ENCODE measurements around the gene ITFG1.
"Not testable (repeated sequence)": the region's sequence is repeated elsewhere in the genome, so short reads cannot be mapped to it uniquely, and the experiment has no call there.

ITFG1 gene

GRCh38 chr16:47473792-47474191 lies 12.9 kb upstream of the ITFG1 start:
- no peak for DNase-seq (ENCODE audit: low spot score)

- DNase-seq (ENCODE audit: low spot score), result not testable (repeated sequence)
These were observed 12.1 kb upstream of the ITFG1 start for GRCh38 chr16:47473004-47473403.

- DNase-seq (ENCODE audit: low spot score), result no peak
These were observed 9.9 kb upstream of the ITFG1 start for GRCh38 chr16:47470810-47471209.

- DNase-seq (ENCODE audit: low spot score), result no peak
These were observed 9.3 kb upstream of the ITFG1 start for GRCh38 chr16:47470211-47470610.

- DNase-seq (ENCODE audit: low spot score), result no peak
These were observed 8.4 kb upstream of the ITFG1 start for GRCh38 chr16:47469227-47469626.

GRCh38 chr16:47468070-47468689 lies 7.3 kb upstream of the ITFG1 start:
- DNase-seq (ENCODE audit: low spot score), result not testable (repeated sequence)

GRCh38 chr16:47467501-47467900 lies 6.6 kb upstream of the ITFG1 start:
- DNase-seq (ENCODE audit: low spot score), result no peak

GRCh38 chr16:47465919-47466630 lies 5.2 kb upstream of the ITFG1 start:
- no peak for DNase-seq (ENCODE audit: low spot score)

- DNase-seq (ENCODE audit: low spot score), result no peak
These were observed 3.1 kb upstream of the ITFG1 start for GRCh38 chr16:47463771-47464624.

GRCh38 chr16:47461598-47462266 lies 869 bp upstream of the ITFG1 start:
- peak; percentile 35 for DNase-seq (ENCODE audit: low spot score)

- DNase-seq (ENCODE audit: low spot score), result peak; percentile 13
These were observed 528 bp downstream of the ITFG1 start for GRCh38 chr16:47460359-47460710.

GRCh38 chr16:47459603-47460002 lies 1.3 kb downstream of the ITFG1 start:
- no peak for DNase-seq (ENCODE audit: low spot score)

- DNase-seq (ENCODE audit: low spot score), result no peak
These were observed 2.5 kb downstream of the ITFG1 start for GRCh38 chr16:47458331-47458730.

- DNase-seq (ENCODE audit: low spot score), result no peak
These were observed 11.1 kb downstream of the ITFG1 start for GRCh38 chr16:47449788-47450187.

- no peak for DNase-seq (ENCODE audit: low spot score)
These were observed 11.9 kb downstream of the ITFG1 start for GRCh38 chr16:47448830-47449575.

- no peak for DNase-seq (ENCODE audit: low spot score)
These were observed 14.4 kb downstream of the ITFG1 start for GRCh38 chr16:47446431-47446830.

- DNase-seq (ENCODE audit: low spot score), result not testable (repeated sequence)
These were observed 18.0 kb downstream of the ITFG1 start for GRCh38 chr16:47442884-47443283.

GRCh38 chr16:47440066-47440465 lies 20.8 kb downstream of the ITFG1 start:
- DNase-seq (ENCODE audit: low spot score), result not testable (repeated sequence)

GRCh38 chr16:47434274-47434673 lies 26.6 kb downstream of the ITFG1 start:
- DNase-seq (ENCODE audit: low spot score), result not testable (repeated sequence)

- DNase-seq (ENCODE audit: low spot score), result no peak
These were observed 28.9 kb downstream of the ITFG1 start for GRCh38 chr16:47431960-47432359.

- DNase-seq (ENCODE audit: low spot score), result no peak
These were observed 34.1 kb downstream of the ITFG1 start for GRCh38 chr16:47426806-47427205.

- DNase-seq (ENCODE audit: low spot score), result no peak
These were observed 36.0 kb downstream of the ITFG1 start for GRCh38 chr16:47424846-47425245.

Data from AG08396 (cell line).